ENCODE results near the gene CHRM1. TPM values are rescaled to one million over a fixed set of nuclear protein-coding genes. Genes with fewer than 3 reads are reported as not detected.

Gene CHRM1
- total RNA-seq, 1 experiment from 2014 or later: not detected

DNA sequence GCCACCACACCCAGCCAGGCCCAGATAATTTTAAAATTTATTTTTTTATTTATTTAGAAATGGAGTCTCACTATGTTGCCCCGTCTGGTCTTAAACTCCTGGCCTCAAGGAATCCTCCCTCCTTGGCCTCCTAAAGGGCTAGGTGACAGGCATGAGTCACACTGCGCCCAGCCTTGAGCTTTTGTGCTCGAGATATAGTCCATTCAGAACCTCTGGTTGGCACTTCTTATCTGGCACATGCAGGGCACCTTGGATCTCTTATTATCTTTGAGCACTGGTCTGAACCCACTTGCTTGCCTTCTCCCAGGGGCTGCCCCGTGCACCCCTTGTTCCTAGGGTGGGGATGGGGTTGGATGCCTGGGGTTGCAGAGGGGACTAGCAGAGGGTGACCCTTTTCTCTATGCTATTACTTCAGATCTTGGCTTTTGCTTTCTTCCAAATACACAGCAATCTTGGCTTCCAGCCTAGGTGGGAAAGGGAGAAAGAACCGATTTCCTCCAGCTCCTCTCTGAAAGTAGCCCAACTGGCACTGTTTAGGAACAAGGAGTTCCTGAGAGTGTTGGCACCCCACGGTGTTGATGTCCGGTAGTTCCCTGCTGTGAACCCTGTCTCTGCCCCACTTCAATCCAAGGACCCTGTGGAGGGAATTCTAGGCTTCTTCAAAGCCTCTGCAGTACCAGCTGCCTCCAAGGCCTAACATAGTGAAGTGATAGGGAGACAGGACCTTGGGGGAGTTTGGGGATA lies 41.8 kb downstream of the CHRM1 start:
- DNase-seq (ENCODE audit: unreplicated experiment): peak; percentile 67
- CTCF ChIA-PET: interaction anchor here (0.6 to 5.1 kb wide), 3 partner anchors 17 to 1453 kb away, joined by 3 to 31 read pairs (median 19); no protein-coding TSS in a partner anchor
- TF ChIP-seq, protein P1, sequence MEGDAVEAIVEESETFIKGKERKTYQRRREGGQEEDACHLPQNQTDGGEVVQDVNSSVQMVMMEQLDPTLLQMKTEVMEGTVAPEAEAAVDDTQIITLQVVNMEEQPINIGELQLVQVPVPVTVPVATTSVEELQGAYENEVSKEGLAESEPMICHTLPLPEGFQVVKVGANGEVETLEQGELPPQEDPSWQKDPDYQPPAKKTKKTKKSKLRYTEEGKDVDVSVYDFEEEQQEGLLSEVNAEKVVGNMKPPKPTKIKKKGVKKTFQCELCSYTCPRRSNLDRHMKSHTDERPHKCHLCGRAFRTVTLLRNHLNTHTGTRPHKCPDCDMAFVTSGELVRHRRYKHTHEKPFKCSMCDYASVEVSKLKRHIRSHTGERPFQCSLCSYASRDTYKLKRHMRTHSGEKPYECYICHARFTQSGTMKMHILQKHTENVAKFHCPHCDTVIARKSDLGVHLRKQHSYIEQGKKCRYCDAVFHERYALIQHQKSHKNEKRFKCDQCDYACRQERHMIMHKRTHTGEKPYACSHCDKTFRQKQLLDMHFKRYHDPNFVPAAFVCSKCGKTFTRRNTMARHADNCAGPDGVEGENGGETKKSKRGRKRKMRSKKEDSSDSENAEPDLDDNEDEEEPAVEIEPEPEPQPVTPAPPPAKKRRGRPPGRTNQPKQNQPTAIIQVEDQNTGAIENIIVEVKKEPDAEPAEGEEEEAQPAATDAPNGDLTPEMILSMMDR (IDR thresholded peaks at IDR 0.05; ENCODE audit: unreplicated experiment): no peak
- intact Hi-C loops (cut with micrococcal nuclease): no loop called here
- Mint-ChIP-seq H3K9me3 (ENCODE audit: unreplicated experiment) (no peaks in the 10 kb centered on the region), H3K4me1 (ENCODE audit: insufficient read depth, unreplicated experiment) (peaks cover 38% of the 10 kb centered on the region), H3K27ac (ENCODE audit: low read depth, unreplicated experiment) (peak overlapping the region; percentile 99), H3K36me3 (ENCODE audit: insufficient read depth, unreplicated experiment) (peaks cover 74% of the 10 kb centered on the region), H3K27me3 (ENCODE audit: insufficient read depth, unreplicated experiment) (no peaks in the 10 kb centered on the region), H3K4me3 (ENCODE audit: unreplicated experiment) (peak overlapping the region; percentile 100)
- no TSS peak for BruUV-seq (replicated peaks)
- POLR2A ChIA-PET: interaction anchor here (0.6 to 6.1 kb wide), 14 partner anchors 14 to 214 kb away, joined by 3 to 152 read pairs (median 8); partner anchors contain the start of genes HNRNPUL2, LBHD1, NXF1 and TAF6L

GRCh38 chr11:62876712-62877111 lies 44.5 kb downstream of the CHRM1 start:
- Mint-ChIP-seq H3K36me3 (ENCODE audit: insufficient read depth, unreplicated experiment) (peaks cover 53% of the 10 kb centered on the region), H3K9me3 (ENCODE audit: unreplicated experiment) (no peaks in the 10 kb centered on the region), H3K4me1 (ENCODE audit: insufficient read depth, unreplicated experiment) (peaks cover 18% of the 10 kb centered on the region), H3K4me3 (ENCODE audit: unreplicated experiment) (no peak overlapping the region), H3K27me3 (ENCODE audit: insufficient read depth, unreplicated experiment) (no peaks in the 10 kb centered on the region), H3K27ac (ENCODE audit: low read depth, unreplicated experiment) (peak overlapping the region; percentile 49)
- TF ChIP-seq, protein P1 (IDR thresholded peaks at IDR 0.05; ENCODE audit: unreplicated experiment): no peak
- ChIA-PET CTCF (interaction anchor here (0.7 to 0.9 kb wide), 2 partner anchors 13 to 578 kb away, joined by 3 read pairs; partner anchors contain the start of gene SCGB1D4), POLR2A (interaction anchor here (1.9 kb wide), 1 partner anchor 20 kb away, joined by 7 read pairs; no protein-coding TSS in a partner anchor)
- no TSS peak for BruUV-seq (replicated peaks)
- intact Hi-C loops (cut with micrococcal nuclease): no loop called here
- DNase-seq (ENCODE audit: unreplicated experiment): no peak

GRCh38 chr11:62875698-62876478 lies 45.3 kb downstream of the CHRM1 start:
- H3K27ac Mint-ChIP-seq (ENCODE audit: low read depth, unreplicated experiment): no peak overlapping the region
- POLR2A ChIA-PET: interaction anchor here (0.6 to 1.9 kb wide), 3 partner anchors 12 to 44 kb away, joined by 3 to 7 read pairs (median 3); partner anchors contain the start of gene STX5
- no TSS peak for BruUV-seq (replicated peaks)
- peaks cover 47% of the 10 kb centered on the region for H3K36me3 Mint-ChIP-seq (ENCODE audit: insufficient read depth, unreplicated experiment)
- no peak overlapping the region for H3K4me3 Mint-ChIP-seq (ENCODE audit: unreplicated experiment)
- H3K4me1 Mint-ChIP-seq (ENCODE audit: insufficient read depth, unreplicated experiment): peaks cover 18% of the 10 kb centered on the region
- intact Hi-C loops (cut with micrococcal nuclease): no loop called here
- H3K9me3 Mint-ChIP-seq (ENCODE audit: unreplicated experiment): no peaks in the 10 kb centered on the region
- CTCF ChIA-PET: interaction anchor here (0.9 to 1.2 kb wide), 3 partner anchors 11 to 18 kb away, joined by 3 to 5 read pairs (median 3); no protein-coding TSS in a partner anchor
- no peak for DNase-seq (ENCODE audit: unreplicated experiment)
- TF ChIP-seq, protein P1 (IDR thresholded peaks at IDR 0.05; ENCODE audit: unreplicated experiment): no peak
- H3K27me3 Mint-ChIP-seq (ENCODE audit: insufficient read depth, unreplicated experiment): no peaks in the 10 kb centered on the region

GRCh38 chr11:62874851-62875250 lies 46.3 kb downstream of the CHRM1 start:
- Mint-ChIP-seq H3K4me3 (ENCODE audit: unreplicated experiment) (no peak overlapping the region), H3K27ac (ENCODE audit: low read depth, unreplicated experiment) (no peak overlapping the region), H3K9me3 (ENCODE audit: unreplicated experiment) (no peaks in the 10 kb centered on the region), H3K27me3 (ENCODE audit: insufficient read depth, unreplicated experiment) (no peaks in the 10 kb centered on the region), H3K36me3 (ENCODE audit: insufficient read depth, unreplicated experiment) (peaks cover 46% of the 10 kb centered on the region), H3K4me1 (ENCODE audit: insufficient read depth, unreplicated experiment) (peaks cover 11% of the 10 kb centered on the region)
- BruUV-seq (replicated peaks): no TSS peak
- ChIA-PET POLR2A (interaction anchor here (0.7 to 2.0 kb wide), 3 partner anchors 9 to 87 kb away, joined by 3 to 8 read pairs (median 4); partner anchors contain the start of gene TMEM179B), CTCF (interaction anchor here (0.5 to 0.9 kb wide), 2 partner anchors 25 to 40 kb away, joined by 3 read pairs; no protein-coding TSS in a partner anchor)
- no peak for DNase-seq (ENCODE audit: unreplicated experiment)
- TF ChIP-seq, protein P1 (IDR thresholded peaks at IDR 0.05; ENCODE audit: unreplicated experiment): no peak
- intact Hi-C loops (cut with micrococcal nuclease): no loop called here

All from MCF 10A (cell line).